Esophagus muscularis mucosa (tissue), 4 donors: Measurements from ENCODE around the gene FAM13A.

Source experiments
- CTCF ChIP-seq, 3 experiments: fragments of 200-600 bp in 2 of 3; fragments of 450-650 bp in 1 of 3; sonication (generic) in 2 of 3; IDR thresholded peaks; one replicate each; pipeline ENCODE4 v1.5.1; 2017 to 2019; ENCODE audit warnings: antibody characterized with exemption in 3 of 3, mild to moderate bottlenecking in 2 of 3, moderate library complexity in 1 of 3
- EP300 ChIP-seq: sonication (generic); formaldehyde crosslinking; IDR thresholded peaks from one replicate; pipeline ENCODE4 v1.6.1; 2017; ENCODE audit warnings: antibody characterized with exemption
- POLR2A ChIP-seq: fragments of 450-650 bp; IDR thresholded peaks from one replicate; pipeline ENCODE4 v1.6.1; 2017; ENCODE audit warnings: antibody characterized with exemption, moderate library complexity, mild to moderate bottlenecking, low read depth
- POLR2AphosphoS5 ChIP-seq, 2 donors: sonication (generic); formaldehyde crosslinking; IDR thresholded peaks; one replicate each; pipeline ENCODE4 v1.6.1; 2017; ENCODE audit warnings: antibody characterized with exemption in 2 of 2

- TF ChIP-seq CTCF (IDR thresholded peaks at IDR 0.05) (no peak), POLR2A (no peak), EP300 (no peak), POLR2AphosphoS5 (IDR thresholded peaks at IDR 0.05) (no peak)
Measured at GRCh38 chr4:88757067-88757466, 299.9 kb downstream of the FAM13A start.
